Sigmoid colon (tissue), 7 donors: ENCODE data around the gene ECT2. TPM values are rescaled to one million over a fixed set of nuclear protein-coding genes. Genes with fewer than 3 reads are reported as not detected.
"Not testable (repeated sequence)": the region's sequence is repeated elsewhere in the genome, so short reads cannot be mapped to it uniquely, and the experiment has no call there.

Experiments used
- DNase-seq: peaks from one replicate; pipeline ENCODE4 v3.0.0-alpha.2; 2019
- H3K27ac ChIP-seq, 4 donors: fragments of 200-600 bp; sonication (generic); one replicate each; pipeline ENCODE4 v1.5.1; 2016 to 2019; ENCODE audit warnings: mild to moderate bottlenecking in 1 of 4
- H3K27me3 ChIP-seq, 3 donors: fragments of 200-600 bp; sonication (generic); one replicate each; pipeline ENCODE4 v1.5.1; 2019; ENCODE audit warnings: mild to moderate bottlenecking in 1 of 3
- H3K36me3 ChIP-seq, 4 donors: fragments of 200-600 bp; sonication (generic); one replicate each; pipeline ENCODE4 v1.5.1; 2016 to 2019
- H3K4me1 ChIP-seq, 4 donors: fragments of 200-600 bp; sonication (generic); one replicate each; pipeline ENCODE4 v1.5.1; 2017 to 2019
- H3K4me3 ChIP-seq, 4 donors: fragments of 200-600 bp; sonication (generic); one replicate each; pipeline ENCODE4 v1.5.1; 2017 to 2019; ENCODE audit warnings: mild to moderate bottlenecking in 2 of 4, moderate library complexity in 1 of 4
- H3K9me3 ChIP-seq, 4 donors: fragments of 200-600 bp in 3 of 4; sonication (generic) in 3 of 4; one replicate each; pipeline versions ENCODE4 v1.5.1 to v1.6.1; 2013 to 2019
- EP300 ChIP-seq, 4 donors: sonication (generic); formaldehyde crosslinking; IDR thresholded peaks; one replicate each; pipeline ENCODE4 v1.6.1; 2017; ENCODE audit warnings: antibody characterized with exemption in 4 of 4
- POLR2A ChIP-seq, 2 donors: fragments of 450-650 bp; IDR thresholded peaks; one replicate each; pipeline ENCODE4 v1.6.1; 2016; ENCODE audit warnings: antibody characterized with exemption in 2 of 2, mild to moderate bottlenecking in 2 of 2, moderate library complexity in 2 of 2
- POLR2AphosphoS5 ChIP-seq, 4 donors: sonication (generic); formaldehyde crosslinking; IDR thresholded peaks; one replicate each; pipeline ENCODE4 v1.6.1; 2017; ENCODE audit warnings: antibody characterized with exemption in 4 of 4
- WGBS, 2 donors: extraction: QIAGEN DNeasy Blood & Tissue Kit; methylation state at CpG; one replicate each; pipeline ENCODE4 v1.1.7; 2013; 5-methylcytosine and 5-hydroxymethylcytosine counted together
- intact Hi-C: fragments of 100-400 bp; cut with DNase I; formaldehyde crosslinking; loops from one replicate; pipeline ENCODE4 v1.15.1; 2023
- polyA plus RNA-seq, 3 donors: library from polyadenylated mRNA; stranded (reverse); fragments of 200-250 nt; gene quantifications; one replicate each; pipeline ENCODE4 v1.2.3, GENCODE V29; 2013
- total RNA-seq, 4 donors: library from RNA; depleted of rRNA; stranded (reverse); fragments of >200 nt; gene quantifications; one replicate each; pipeline ENCODE4 v1.1.0, GENCODE V29; 2016
- TF ChIP-seq, protein P1 (sequence below), 4 experiments: fragments of 450-650 bp in 3 of 4; fragments of 200-600 bp in 1 of 4; IDR thresholded peaks; one replicate each; pipeline ENCODE4 v1.5.1; 2016 to 2019; ENCODE audit warnings: antibody characterized with exemption in 4 of 4, mild to moderate bottlenecking in 3 of 4, moderate library complexity in 2 of 4
- donor health status: healthy with polysubstance abuse.
- donor health status: Bipolar disorder and iron deficiency.
- donor health status: healthy.

ECT2 gene
- total and polyA plus RNA-seq, 7 donors = 3.3 to 21.9 (median 9.7) TPM

DNA sequence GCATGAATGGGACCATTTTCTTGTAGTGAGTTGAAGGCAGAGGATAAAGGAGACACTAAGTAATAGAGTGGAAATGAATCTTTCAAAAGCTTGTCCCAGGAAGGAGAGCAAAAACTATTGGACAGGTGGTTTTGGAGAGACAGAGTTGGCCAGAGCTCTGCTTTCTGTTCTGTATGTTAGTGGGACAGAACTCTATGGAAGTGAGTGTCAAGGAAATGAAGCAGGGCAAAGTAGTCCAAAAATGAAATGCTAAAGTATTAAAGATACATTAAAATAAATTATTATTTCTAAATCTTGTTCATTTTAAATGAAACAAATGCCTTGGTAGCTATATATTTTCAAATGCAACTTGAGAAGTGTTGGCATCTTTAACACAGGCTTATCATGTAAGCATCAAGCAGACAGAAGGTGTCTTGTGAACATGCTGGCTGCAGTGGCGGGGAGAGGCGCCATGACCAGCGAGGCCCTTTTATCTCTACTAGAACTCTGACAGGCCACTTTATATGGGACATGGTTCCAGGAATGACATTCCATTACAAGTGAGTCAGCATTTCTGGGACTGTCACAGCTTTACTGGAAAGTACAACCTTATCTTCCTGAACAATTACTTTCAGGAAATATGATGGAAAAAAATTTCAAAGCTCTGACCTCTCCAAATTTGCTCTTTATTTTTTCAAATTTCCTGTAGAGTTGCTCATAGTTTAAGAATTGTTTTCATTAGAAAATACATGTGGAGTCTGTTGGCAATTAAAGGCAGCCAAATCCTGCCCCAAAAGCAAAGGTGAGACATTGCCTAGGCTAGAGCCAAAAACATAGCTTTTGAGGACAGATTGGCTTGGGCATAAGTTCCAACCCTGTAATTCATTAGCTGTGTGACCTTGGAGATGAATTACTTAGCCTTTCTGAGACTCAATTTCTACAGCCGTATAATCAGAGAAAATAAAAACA, 106.5 kb downstream of the ECT2 start:
- no peaks in the 10 kb centered on the region for H3K27me3 ChIP-seq
- intact Hi-C loops = no loop called here
- H3K4me1 ChIP-seq = no peaks in the 10 kb centered on the region
- no peak for TF ChIP-seq POLR2A (IDR thresholded peaks at IDR 0.05)
- TF ChIP-seq EP300 (IDR thresholded peaks at IDR 0.05) = peak in 1 of 4 donors; percentile 63
- TF ChIP-seq, protein P1, sequence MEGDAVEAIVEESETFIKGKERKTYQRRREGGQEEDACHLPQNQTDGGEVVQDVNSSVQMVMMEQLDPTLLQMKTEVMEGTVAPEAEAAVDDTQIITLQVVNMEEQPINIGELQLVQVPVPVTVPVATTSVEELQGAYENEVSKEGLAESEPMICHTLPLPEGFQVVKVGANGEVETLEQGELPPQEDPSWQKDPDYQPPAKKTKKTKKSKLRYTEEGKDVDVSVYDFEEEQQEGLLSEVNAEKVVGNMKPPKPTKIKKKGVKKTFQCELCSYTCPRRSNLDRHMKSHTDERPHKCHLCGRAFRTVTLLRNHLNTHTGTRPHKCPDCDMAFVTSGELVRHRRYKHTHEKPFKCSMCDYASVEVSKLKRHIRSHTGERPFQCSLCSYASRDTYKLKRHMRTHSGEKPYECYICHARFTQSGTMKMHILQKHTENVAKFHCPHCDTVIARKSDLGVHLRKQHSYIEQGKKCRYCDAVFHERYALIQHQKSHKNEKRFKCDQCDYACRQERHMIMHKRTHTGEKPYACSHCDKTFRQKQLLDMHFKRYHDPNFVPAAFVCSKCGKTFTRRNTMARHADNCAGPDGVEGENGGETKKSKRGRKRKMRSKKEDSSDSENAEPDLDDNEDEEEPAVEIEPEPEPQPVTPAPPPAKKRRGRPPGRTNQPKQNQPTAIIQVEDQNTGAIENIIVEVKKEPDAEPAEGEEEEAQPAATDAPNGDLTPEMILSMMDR (IDR thresholded peaks at IDR 0.05) = no peak
- peak in 2 of 4 donors; percentile 49 to 62 for TF ChIP-seq POLR2AphosphoS5 (IDR thresholded peaks at IDR 0.05)
- WGBS, 2 donors = 55 to 68% methylated on average over 4 of the region's 4 CpGs
- H3K4me3 ChIP-seq = no peak overlapping the region
- no peak overlapping the region for H3K27ac ChIP-seq
- H3K36me3 ChIP-seq = no peaks in the 10 kb centered on the region
- H3K9me3 ChIP-seq = no peaks in the 10 kb centered on the region
- DNase-seq = no peak

- no peak overlapping the region for H3K4me3 ChIP-seq
- no peaks in the 10 kb centered on the region for H3K9me3 ChIP-seq
- no peaks in the 10 kb centered on the region for H3K4me1 ChIP-seq
- H3K27me3 ChIP-seq = no peaks in the 10 kb centered on the region
- no peaks in the 10 kb centered on the region for H3K36me3 ChIP-seq
- no peak overlapping the region for H3K27ac ChIP-seq
- intact Hi-C loops = no loop called here
- TF ChIP-seq EP300 (IDR thresholded peaks at IDR 0.05) = no peak
- TF ChIP-seq POLR2A (IDR thresholded peaks at IDR 0.05) = no peak
- WGBS, 2 donors = 87 to 93% methylated on average over 2 of the region's 2 CpGs
- DNase-seq = no peak
These were observed 108.5 kb downstream of the ECT2 start for GRCh38 chr3:172859041-172859440.

DNA sequence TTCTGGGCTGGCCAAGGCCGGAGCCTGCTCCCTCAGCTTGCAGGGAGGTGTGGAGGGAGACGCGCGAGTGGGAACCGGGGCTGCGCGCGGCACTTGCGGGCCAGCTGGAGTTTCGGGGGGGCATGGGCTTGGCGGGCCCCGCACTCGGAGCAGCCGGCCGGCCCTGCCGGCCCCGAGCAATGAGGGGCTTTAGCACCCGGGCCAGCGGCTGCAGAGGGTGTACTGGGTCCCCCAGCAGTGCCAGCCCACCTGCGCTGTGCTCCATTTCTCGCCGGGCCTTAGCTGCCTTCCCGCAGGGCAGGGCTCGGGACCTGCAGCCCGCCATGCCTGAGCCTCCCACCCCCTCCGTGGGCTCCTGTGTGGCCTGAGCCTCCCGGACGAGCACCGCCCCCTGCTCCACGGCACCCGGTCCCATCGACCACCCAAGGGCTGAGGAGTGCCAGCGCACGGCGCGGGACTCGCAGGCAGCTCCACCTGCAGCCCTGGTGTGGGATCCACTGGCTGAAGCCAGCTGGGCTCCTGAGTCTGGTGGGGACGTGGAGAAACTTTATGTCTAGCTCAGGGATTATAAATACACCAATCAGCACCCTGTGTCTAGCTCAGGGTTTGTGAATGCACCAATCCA, 116.3 kb downstream of the ECT2 start:
- H3K36me3 ChIP-seq, H3K4me3 ChIP-seq, H3K4me1 ChIP-seq, H3K9me3 ChIP-seq, intact Hi-C loops, DNase-seq, H3K27me3 ChIP-seq, H3K27ac ChIP-seq: not testable (repeated sequence)
- 96 to 98% methylated on average over 38 of the region's 38 CpGs for WGBS, 2 donors

- no peak for DNase-seq
- H3K4me3 ChIP-seq = no peak overlapping the region
- H3K9me3 ChIP-seq = no peaks in the 10 kb centered on the region
- 59 to 84% methylated on average over 2 of the region's 2 CpGs for WGBS, 2 donors
- H3K27me3 ChIP-seq = no peaks in the 10 kb centered on the region
- H3K36me3 ChIP-seq = no peaks in the 10 kb centered on the region
- no peak overlapping the region for H3K27ac ChIP-seq
- peaks cover 0 to 9% (median 5%) of the 10 kb centered on the region in 4 donors for H3K4me1 ChIP-seq
- intact Hi-C loops = no loop called here
- TF ChIP-seq EP300 (IDR thresholded peaks at IDR 0.05) (no peak), POLR2AphosphoS5 (IDR thresholded peaks at IDR 0.05) (no peak), POLR2A (IDR thresholded peaks at IDR 0.05) (no peak)
- TF ChIP-seq, protein P1 (IDR thresholded peaks at IDR 0.05) = no peak
These were observed 118.2 kb downstream of the ECT2 start for GRCh38 chr3:172868582-172869200.

GRCh38 chr3:172869368-172869771, 118.8 kb downstream of the ECT2 start:
- intact Hi-C loops = no loop called here
- Histone ChIP-seq H3K4me3 (no peak overlapping the region), H3K27ac (no peak overlapping the region), H3K27me3 (no peaks in the 10 kb centered on the region), H3K4me1 (peaks cover 0 to 9% (median 5%) of the 10 kb centered on the region in 4 donors), H3K9me3 (no peaks in the 10 kb centered on the region), H3K36me3 (no peaks in the 10 kb centered on the region)
- WGBS, 2 donors = 6 to 42% methylated on average over 3 of the region's 3 CpGs
- no peak for DNase-seq
- TF ChIP-seq, protein P1 (IDR thresholded peaks at IDR 0.05) = no peak
- no peak for TF ChIP-seq EP300 (IDR thresholded peaks at IDR 0.05)
